Fibroblast of mammary gland (primary cell): ENCODE data around the gene VTI1A.
A peak's percentile ranks its signal among the peaks of the same experiment; 100 is the strongest.

Experiments
- DNase-seq: peaks from one replicate; pipeline ENCODE4 v3.0.0-alpha.2; 2010; ENCODE audit warnings: low read depth
- H3K4me3 ChIP-seq: 2 replicates; pipeline ENCODE4 v1.5.1; 2011; ENCODE audit warnings: low read depth, mild to moderate bottlenecking, low read length, moderate library complexity; ENCODE audit not compliant: control insufficient read depth
- TF ChIP-seq, protein P1 (sequence below): conservative IDR thresholded peaks from 2 replicates; pipeline ENCODE4 v1.5.1; 2011; ENCODE audit warnings: low read depth, low read length, inconsistent platforms; ENCODE audit not compliant: control insufficient read depth, insufficient read depth

VTI1A gene

GRCh38 chr10:112794201-112794600 is 347.2 kb downstream of the VTI1A start:
- DNase-seq, result no peak
- no peak overlapping the region for H3K4me3 ChIP-seq
- TF ChIP-seq, protein P1, sequence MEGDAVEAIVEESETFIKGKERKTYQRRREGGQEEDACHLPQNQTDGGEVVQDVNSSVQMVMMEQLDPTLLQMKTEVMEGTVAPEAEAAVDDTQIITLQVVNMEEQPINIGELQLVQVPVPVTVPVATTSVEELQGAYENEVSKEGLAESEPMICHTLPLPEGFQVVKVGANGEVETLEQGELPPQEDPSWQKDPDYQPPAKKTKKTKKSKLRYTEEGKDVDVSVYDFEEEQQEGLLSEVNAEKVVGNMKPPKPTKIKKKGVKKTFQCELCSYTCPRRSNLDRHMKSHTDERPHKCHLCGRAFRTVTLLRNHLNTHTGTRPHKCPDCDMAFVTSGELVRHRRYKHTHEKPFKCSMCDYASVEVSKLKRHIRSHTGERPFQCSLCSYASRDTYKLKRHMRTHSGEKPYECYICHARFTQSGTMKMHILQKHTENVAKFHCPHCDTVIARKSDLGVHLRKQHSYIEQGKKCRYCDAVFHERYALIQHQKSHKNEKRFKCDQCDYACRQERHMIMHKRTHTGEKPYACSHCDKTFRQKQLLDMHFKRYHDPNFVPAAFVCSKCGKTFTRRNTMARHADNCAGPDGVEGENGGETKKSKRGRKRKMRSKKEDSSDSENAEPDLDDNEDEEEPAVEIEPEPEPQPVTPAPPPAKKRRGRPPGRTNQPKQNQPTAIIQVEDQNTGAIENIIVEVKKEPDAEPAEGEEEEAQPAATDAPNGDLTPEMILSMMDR, result no peak

DNA sequence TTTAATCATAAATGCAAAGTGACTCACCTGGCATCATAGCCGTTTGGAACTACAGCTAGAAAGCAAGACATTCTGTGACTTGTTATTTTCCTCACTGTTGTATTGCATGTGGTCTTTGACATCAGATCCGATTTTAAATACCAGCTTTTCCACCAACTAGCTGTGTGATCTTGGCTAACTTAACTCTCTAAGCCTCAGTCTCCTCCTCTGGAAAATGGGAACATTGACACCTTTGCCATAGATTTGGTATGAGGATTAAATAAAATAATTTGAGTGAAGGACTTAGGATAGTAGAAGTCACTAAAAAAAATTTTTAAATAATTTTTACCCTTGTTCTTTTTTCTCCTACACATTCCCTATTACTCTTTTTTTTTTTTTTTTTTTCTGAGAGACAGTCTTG is 348.1 kb downstream of the VTI1A start:
- DNase-seq, result peak; percentile 14
- TF ChIP-seq, protein P1, result no peak
- no peak overlapping the region for H3K4me3 ChIP-seq

GRCh38 chr10:112797197-112797596 is 350.2 kb downstream of the VTI1A start:
- no peak for DNase-seq
- TF ChIP-seq, protein P1, result no peak

DNA sequence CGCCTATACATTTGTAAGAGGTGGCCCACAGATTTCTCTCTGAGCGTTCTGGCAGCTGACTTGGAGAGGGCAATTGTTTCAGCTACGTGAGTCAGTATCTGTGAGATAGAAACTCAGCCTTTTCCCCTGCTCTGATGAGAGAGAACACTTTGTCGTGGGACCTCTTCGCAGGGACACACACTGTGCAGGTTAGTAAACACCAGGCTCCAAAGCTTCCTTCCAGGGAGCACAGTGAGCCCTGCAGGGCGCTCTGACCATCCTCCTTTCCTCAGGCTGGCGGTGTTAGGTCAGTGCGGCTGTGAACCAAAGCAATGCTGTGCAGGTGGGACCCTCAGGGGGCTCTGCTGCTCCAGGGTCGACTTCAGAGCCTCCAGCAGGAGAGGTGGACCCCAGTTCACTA is 350.8 kb downstream of the VTI1A start:
- DNase-seq, result no peak
- H3K4me3 ChIP-seq, result no peak overlapping the region
- TF ChIP-seq, protein P1, result no peak

More at GRCh38 chr10:112797197-112797596, 350.2 kb downstream of the VTI1A start:
- no peak overlapping the region for H3K4me3 ChIP-seq

DNA sequence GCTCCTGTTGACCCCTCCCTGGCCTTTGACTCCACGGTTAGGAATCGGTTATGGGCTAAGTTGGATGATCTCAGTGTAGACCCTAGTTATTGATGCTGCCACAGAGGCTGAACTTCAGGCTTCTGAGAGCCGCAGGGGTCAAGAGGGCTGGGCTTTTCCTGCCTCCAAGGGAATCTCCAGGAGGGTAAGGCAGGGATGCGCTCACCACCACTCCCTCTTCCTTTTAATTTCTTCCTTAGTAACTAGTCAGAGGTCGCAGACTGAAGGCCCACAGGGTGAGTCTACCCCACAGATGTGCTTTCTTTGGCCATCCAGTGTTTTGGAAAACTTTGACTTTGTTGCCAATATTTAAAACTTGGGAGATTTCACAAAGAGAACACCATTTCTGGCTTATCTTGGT is 352.0 kb downstream of the VTI1A start:
- no peak for DNase-seq
- no peak overlapping the region for H3K4me3 ChIP-seq
- TF ChIP-seq, protein P1, result no peak

GRCh38 chr10:112799726-112800510 is 352.9 kb downstream of the VTI1A start:
- no peak overlapping the region for H3K4me3 ChIP-seq
- DNase-seq, result no peak
- TF ChIP-seq, protein P1, result no peak

DNA sequence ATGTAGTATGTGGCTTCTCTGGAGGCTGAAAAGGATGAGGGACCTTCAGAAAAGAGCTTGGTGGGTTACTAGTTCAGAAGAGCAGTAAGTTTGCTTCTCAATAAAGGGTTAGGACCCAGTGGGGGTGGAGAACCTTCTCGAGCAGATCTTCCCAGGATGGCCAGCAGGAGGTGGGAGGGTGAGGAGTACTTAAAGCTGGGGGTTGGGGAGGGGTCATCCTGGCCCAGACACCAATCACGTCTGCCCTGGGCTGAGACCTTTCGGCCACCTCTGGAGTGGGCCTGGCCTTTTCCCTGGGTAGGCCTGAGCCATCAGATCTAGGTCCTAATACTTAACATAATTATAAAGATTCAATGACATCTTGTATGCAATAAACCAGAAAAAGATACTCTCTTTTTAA is 354.0 kb downstream of the VTI1A start:
- DNase-seq, result no peak
- H3K4me3 ChIP-seq, result no peak overlapping the region
- TF ChIP-seq, protein P1, result no peak
